H7 (cell line): ENCODE data around the gene GRAMD2A. TPM values are rescaled to one million over a fixed set of nuclear protein-coding genes. Genes with fewer than 3 reads are reported as not detected.

ENCODE experiments used
- DNase-seq: peaks from one replicate; pipeline ENCODE4 v3.0.0; 2012
- H3K27me3 ChIP-seq: 2 replicates; pipeline ENCODE4 v1.6.0; 2011; ENCODE audit warnings: mild to moderate bottlenecking, low read length; ENCODE audit not compliant: control insufficient read depth, insufficient read depth
- H3K36me3 ChIP-seq: replicated peaks from 2 replicates; pipeline ENCODE4 v1.5.1; 2011; ENCODE audit warnings: low read length; ENCODE audit not compliant: control insufficient read depth, insufficient read depth
- H3K4me3 ChIP-seq: 2 replicates; pipeline ENCODE4 v1.5.1; 2011; ENCODE audit warnings: low read depth, mild to moderate bottlenecking, control low read depth, low read length, moderate library complexity; ENCODE audit not compliant: insufficient read depth
- total RNA-seq: library from RNA; depleted of rRNA; stranded (reverse); fragments of >200 nt; shearing (Covaris generic); gene quantifications from 2 replicates; pipeline ENCODE4 v1.2.3, GENCODE V29; 2014

Gene GRAMD2A
- total RNA-seq, 1 experiment from 2014 or later = 0.17 TPM

- H3K36me3 ChIP-seq = no peaks in the 10 kb centered on the region
- peak; percentile 89 for DNase-seq
- H3K4me3 ChIP-seq = peak overlapping the region; percentile 45
- peaks cover 11% of the 10 kb centered on the region for H3K27me3 ChIP-seq
These were observed 13.3 kb downstream of the GRAMD2A start for GRCh38 chr15:72184165-72184811.

GRCh38 chr15:72183781-72184164 lies 13.8 kb downstream of the GRAMD2A start:
- H3K4me3 ChIP-seq = peak overlapping the region; percentile 45; the same call in 1 of the 2 replicates
- peaks cover 11% of the 10 kb centered on the region for H3K27me3 ChIP-seq
- no peaks in the 10 kb centered on the region for H3K36me3 ChIP-seq
- DNase-seq = no peak

- no peaks in the 10 kb centered on the region for H3K36me3 ChIP-seq
- H3K27me3 ChIP-seq = peaks cover 11% of the 10 kb centered on the region
- DNase-seq = no peak
- no peak overlapping the region for H3K4me3 ChIP-seq
These were observed 14.9 kb downstream of the GRAMD2A start for GRCh38 chr15:72182673-72183072.

- peaks cover 11% of the 10 kb centered on the region for H3K27me3 ChIP-seq
- no peak overlapping the region for H3K4me3 ChIP-seq
- no peak for DNase-seq
- no peaks in the 10 kb centered on the region for H3K36me3 ChIP-seq
These were observed 15.3 kb downstream of the GRAMD2A start for GRCh38 chr15:72182244-72182643.

- DNase-seq = no peak
- H3K36me3 ChIP-seq = no peaks in the 10 kb centered on the region
These were observed 16.7 kb downstream of the GRAMD2A start for GRCh38 chr15:72180761-72181324.

GRCh38 chr15:72179950-72180581 lies 17.5 kb downstream of the GRAMD2A start:
- Histone ChIP-seq H3K27me3 (peaks cover 11% of the 10 kb centered on the region), H3K36me3 (no peaks in the 10 kb centered on the region), H3K4me3 (no peak overlapping the region)
- DNase-seq = no peak

More at GRCh38 chr15:72180761-72181324, 16.7 kb downstream of the GRAMD2A start:
- peaks cover 11% of the 10 kb centered on the region for H3K27me3 ChIP-seq
- H3K4me3 ChIP-seq = no peak overlapping the region

- H3K27me3 ChIP-seq = peaks cover 5% of the 10 kb centered on the region
- no peak overlapping the region for H3K4me3 ChIP-seq
- no peak for DNase-seq
- no peaks in the 10 kb centered on the region for H3K36me3 ChIP-seq
These were observed 18.5 kb downstream of the GRAMD2A start for GRCh38 chr15:72178976-72179585.

GRCh38 chr15:72176743-72177142 lies 20.8 kb downstream of the GRAMD2A start:
- Histone ChIP-seq H3K4me3 (no peak overlapping the region), H3K27me3 (no peaks in the 10 kb centered on the region; the same call in 1 of the 2 replicates), H3K36me3 (no peaks in the 10 kb centered on the region)
- DNase-seq = no peak

GRCh38 chr15:72176159-72176558 lies 21.4 kb downstream of the GRAMD2A start:
- Histone ChIP-seq H3K4me3 (no peak overlapping the region), H3K27me3 (no peaks in the 10 kb centered on the region; the same call in 1 of the 2 replicates)

GRCh38 chr15:72175186-72176044 lies 22.2 kb downstream of the GRAMD2A start:
- no peaks in the 10 kb centered on the region; the same call in 1 of the 2 replicates for H3K27me3 ChIP-seq
- H3K36me3 ChIP-seq = no peaks in the 10 kb centered on the region
- no peak for DNase-seq
- no peak overlapping the region for H3K4me3 ChIP-seq

More at GRCh38 chr15:72176159-72176558, 21.4 kb downstream of the GRAMD2A start:
- DNase-seq = no peak
- no peaks in the 10 kb centered on the region for H3K36me3 ChIP-seq

- DNase-seq = no peak
- H3K27me3 ChIP-seq = no peaks in the 10 kb centered on the region; the same call in 1 of the 2 replicates
- no peak overlapping the region for H3K4me3 ChIP-seq
- no peaks in the 10 kb centered on the region for H3K36me3 ChIP-seq
These were observed 22.9 kb downstream of the GRAMD2A start for GRCh38 chr15:72174551-72175165.

- DNase-seq = no peak
- no peaks in the 10 kb centered on the region; the same call in 1 of the 2 replicates for H3K27me3 ChIP-seq
- no peaks in the 10 kb centered on the region for H3K36me3 ChIP-seq
- H3K4me3 ChIP-seq = no peak overlapping the region
These were observed 23.6 kb downstream of the GRAMD2A start for GRCh38 chr15:72173864-72174550.

- no peaks in the 10 kb centered on the region for H3K36me3 ChIP-seq
- H3K4me3 ChIP-seq = no peak overlapping the region
- no peaks in the 10 kb centered on the region; the same call in 1 of the 2 replicates for H3K27me3 ChIP-seq
- no peak for DNase-seq
These were observed 24.2 kb downstream of the GRAMD2A start for GRCh38 chr15:72173401-72173800.
